ENCODE data around the gene ACTRT2. TPM values are rescaled to one million over a fixed set of nuclear protein-coding genes. Genes with fewer than 3 reads are reported as not detected.

ACTRT2 gene
- total and polyA plus RNA-seq, 2 of the 8 experiments (the other 6 are each of a cell fraction or from before 2014, with no cell fraction given): not detected

GRCh38 chr1:3035563-3036446, 14.5 kb downstream of the ACTRT2 start:
- CTCF ChIA-PET (ENCODE audit: partially characterized antibody): no interaction called here
- no peak overlapping the region for H2BK5ac ChIP-seq (ENCODE audit: low read depth, low read length)
- H3K4me2 ChIP-seq (ENCODE audit: insufficient read depth in 1 of 2, low read depth in 2 of 2, low read length in 2 of 2): no peak overlapping the region
- no peaks in the 10 kb centered on the region for H3K27me3 ChIP-seq (replicated peaks in 1 of 4; ENCODE audit: control insufficient read depth in 3 of 4, extremely low read depth in 1 of 4, insufficient read depth in 3 of 4, low read length in 3 of 4)
- POLR2A ChIA-PET (ENCODE audit: partially characterized antibody): no interaction called here
- H3K18ac ChIP-seq (ENCODE audit: extremely low read depth, low read length): no peak overlapping the region
- no peak overlapping the region for H3K9ac ChIP-seq (replicated peaks in 1 of 4; ENCODE audit: extremely low read depth in 1 of 4, low read depth in 3 of 4, low read length in 3 of 4)
- no peak overlapping the region for H4K8ac ChIP-seq (ENCODE audit: extremely low read depth, insufficient read depth, low read length)
- FAIRE-seq (no peak), DNase-seq (ENCODE audit: low read depth in 1 of 2, low spot score in 2 of 2) (no peak)
- no peak overlapping the region for H2AK5ac ChIP-seq (ENCODE audit: low read depth, low read length)
- no peaks in the 10 kb centered on the region for H3K23me2 ChIP-seq (ENCODE audit: low read depth, low read length)
- H3K36me3 ChIP-seq (ENCODE audit: control insufficient read depth in 2 of 4, insufficient read depth in 4 of 4, low read length in 3 of 4): no peaks in the 10 kb centered on the region; a peak in 1 of 8 replicates
- no peak overlapping the region for H3K14ac ChIP-seq (ENCODE audit: insufficient read length)
- H3K4me3 ChIP-seq (ENCODE audit: extremely low read depth in 1 of 4, insufficient read depth in 2 of 4, low read depth in 3 of 4, low read length in 4 of 4): no peak overlapping the region
- no peaks in the 10 kb centered on the region for H4K20me1 ChIP-seq (replicated peaks in 1 of 2; ENCODE audit: control insufficient read depth in 1 of 2, insufficient read depth in 2 of 2, low read length in 2 of 2)
- H2BK120ac ChIP-seq (replicated peaks; ENCODE audit: low read depth, low read length): no peak overlapping the region
- H3K27ac ChIP-seq (ENCODE audit: low read depth, low read length): no peak overlapping the region
- no peaks in the 10 kb centered on the region for H3K79me2 ChIP-seq (ENCODE audit: control insufficient read depth in 1 of 2, insufficient read depth in 2 of 2, low read length in 2 of 2)
- H2BK15ac ChIP-seq (ENCODE audit: low read length): no peak overlapping the region
- no peak overlapping the region for H2AFZ ChIP-seq (ENCODE audit: low read length)
- peaks cover 78 to 100% of the 10 kb centered on the region in 2 experiments for H3K9me3 ChIP-seq (ENCODE audit: insufficient read depth in 2 of 2, low read depth in 1 of 2, low read length in 1 of 2)
- no peaks in the 10 kb centered on the region for H3K79me1 ChIP-seq (ENCODE audit: low read depth, low read length)
- H2BK20ac ChIP-seq (ENCODE audit: low read length): no peak overlapping the region
- 83% methylated on average over 16 of the region's 19 CpGs; no CpG with 5 or more reads in 1 of the 2 experiments for WGBS, 2 experiments (ENCODE audit: extremely low coverage in 1 of 2, insufficient coverage in 1 of 2, insufficient read length in 1 of 2, insufficient replicate concordance in 2 of 2, low coverage in 1 of 2, low lambda C conversion rate in 2 of 2, missing lambda C conversion rate in 1 of 2)
- no peak overlapping the region for H3K23ac ChIP-seq (ENCODE audit: insufficient read length)
- H3K4me1 ChIP-seq (replicated peaks in 1 of 4; ENCODE audit: control insufficient read depth in 3 of 4, insufficient read depth in 4 of 4, low read length in 3 of 4): peaks cover 0 to 5% (median 0%) of the 10 kb centered on the region in 4 experiments; a peak in 1 of 7 replicates
- no peak overlapping the region for H4K5ac ChIP-seq (ENCODE audit: insufficient read length, low read depth, low read length)
- H3K56ac ChIP-seq (replicated peaks; ENCODE audit: insufficient read length, low read depth, low read length): no peak overlapping the region
- H3K4ac ChIP-seq (replicated peaks; ENCODE audit: insufficient read length, low read depth, low read length): no peak overlapping the region
- H4K91ac ChIP-seq (replicated peaks; ENCODE audit: insufficient read length, low read length): no peak overlapping the region
- no peak overlapping the region for H2BK12ac ChIP-seq (ENCODE audit: low read depth, low read length)
- TF ChIP-seq RFX5 (IDR thresholded peaks at IDR 0.05; ENCODE audit: borderline replicate concordance, low read depth, low read length) (no peak), CREB1 (IDR thresholded peaks at IDR 0.05) (no peak), CTCF (IDR thresholded peaks at IDR 0.05; ENCODE audit: control extremely low read depth in 1 of 3, insufficient read depth in 1 of 3, low read depth in 1 of 3, low read length in 3 of 3) (no peak), SIRT6 (IDR thresholded peaks at IDR 0.05; ENCODE audit: low read length) (no peak), ATF3 (IDR thresholded peaks at IDR 0.05; ENCODE audit: insufficient read depth, low read depth, low read length) (no peak), RXRA (IDR thresholded peaks at IDR 0.05; ENCODE audit: insufficient read depth, low read depth, low read length) (no peak), EZH2 (IDR thresholded peaks at IDR 0.05; ENCODE audit: low read depth, low read length, severe bottlenecking) (no peak), YY1 (IDR thresholded peaks at IDR 0.05; ENCODE audit: low read depth, low read length) (no peak), RNF2 (IDR thresholded peaks at IDR 0.05; ENCODE audit: borderline replicate concordance, low read depth, low read length, missing control alignments, poor library complexity, severe bottlenecking) (no peak)

Measured in H1 (cell line).